Left ventricle myocardium inferior (tissue), 1 donor: ENCODE data around the gene PSME2. TPM values are rescaled to one million over a fixed set of nuclear protein-coding genes. Genes with fewer than 3 reads are reported as not detected.

Experiments used
- DNase-seq: peaks from one replicate; pipeline ENCODE4 v3.0.0-alpha.2; 2020
- H3K27ac ChIP-seq: fragments of 200-600 bp; replicated peaks from 2 replicates; pipeline ENCODE4 v1.8.0; 2021
- H3K27me3 ChIP-seq: fragments of 200-600 bp; 2 replicates; pipeline ENCODE4 v1.8.0; 2021; ENCODE audit warnings: low read depth
- H3K36me3 ChIP-seq: fragments of 200-600 bp; 2 replicates; pipeline ENCODE4 v1.8.0; 2021
- H3K4me1 ChIP-seq: fragments of 200-600 bp; 2 replicates; pipeline ENCODE4 v1.8.0; 2021
- H3K4me3 ChIP-seq: fragments of 200-600 bp; 2 replicates; pipeline ENCODE4 v1.8.0; 2021; ENCODE audit warnings: mild to moderate bottlenecking, moderate library complexity
- H3K9me3 ChIP-seq: fragments of 200-600 bp; replicated peaks from 2 replicates; pipeline ENCODE4 v1.8.0; 2021
- CTCF ChIP-seq: fragments of 200-600 bp; IDR thresholded peaks from 2 replicates; pipeline ENCODE4 v1.8.0; 2021; ENCODE audit warnings: antibody characterized with exemption, mild to moderate bottlenecking, borderline replicate concordance
- intact Hi-C: fragments of 100-400 bp; cut with micrococcal nuclease; formaldehyde crosslinking; loops from one replicate; pipeline ENCODE4 v1.11.0; 2022
- total RNA-seq: library from RNA; stranded (reverse); fragmentation: NEBNext Ultra II Directional; extraction: Animal tissue kit (Norgen Biotek cat#: 25700); gene quantifications from one replicate; pipeline ENCODE4 v1.2.1, GENCODE V29; 2021
- donor health status: DM: no; HTN: yes; CAD: no; lungs with severe emphysema.

Gene PSME2
- total RNA-seq, 1 donor from 2014 or later: 89.7 TPM

- intact Hi-C loops: no loop called here
- Histone ChIP-seq H3K27ac (no peak overlapping the region), H3K36me3 (peaks cover 80% of the 10 kb centered on the region), H3K4me3 (no peak overlapping the region), H3K9me3 (no peaks in the 10 kb centered on the region), H3K4me1 (peaks cover 17% of the 10 kb centered on the region), H3K27me3 (no peaks in the 10 kb centered on the region)
- DNase-seq: no peak
- TF ChIP-seq CTCF: no peak
Observed at GRCh38 chr14:24156840-24157239, 10.4 kb upstream of the PSME2 start.

GRCh38 chr14:24155100-24155499, 8.7 kb upstream of the PSME2 start:
- no peaks in the 10 kb centered on the region for H3K9me3 ChIP-seq
- DNase-seq: no peak
- peaks cover 91% of the 10 kb centered on the region for H3K36me3 ChIP-seq
- peaks cover 1% of the 10 kb centered on the region for H3K4me1 ChIP-seq
- H3K27me3 ChIP-seq: no peaks in the 10 kb centered on the region
- TF ChIP-seq CTCF: no peak
- no peak overlapping the region for H3K4me3 ChIP-seq
- intact Hi-C loops: no loop called here
- H3K27ac ChIP-seq: no peak overlapping the region

- no peak for DNase-seq
- peaks cover 33% of the 10 kb centered on the region for H3K4me1 ChIP-seq
- no peaks in the 10 kb centered on the region for H3K9me3 ChIP-seq
- H3K27me3 ChIP-seq: no peaks in the 10 kb centered on the region
- no peak for TF ChIP-seq CTCF
- no peak overlapping the region for H3K4me3 ChIP-seq
- intact Hi-C loops: no loop called here
- H3K27ac ChIP-seq: no peak overlapping the region
- peaks cover 81% of the 10 kb centered on the region for H3K36me3 ChIP-seq
Observed at GRCh38 chr14:24151404-24152080, 5.1 kb upstream of the PSME2 start.

- Histone ChIP-seq H3K9me3 (no peaks in the 10 kb centered on the region), H3K27ac (no peak overlapping the region), H3K4me3 (no peak overlapping the region), H3K4me1 (peaks cover 37% of the 10 kb centered on the region), H3K27me3 (no peaks in the 10 kb centered on the region), H3K36me3 (peaks cover 76% of the 10 kb centered on the region)
- intact Hi-C loops: no loop called here
- no peak for DNase-seq
- no peak for TF ChIP-seq CTCF
Observed at GRCh38 chr14:24150993-24151392, 4.6 kb upstream of the PSME2 start.

- Histone ChIP-seq H3K27me3 (no peaks in the 10 kb centered on the region), H3K27ac (no peak overlapping the region), H3K4me1 (peaks cover 41% of the 10 kb centered on the region), H3K36me3 (peaks cover 71% of the 10 kb centered on the region), H3K9me3 (no peaks in the 10 kb centered on the region), H3K4me3 (no peak overlapping the region)
- TF ChIP-seq CTCF: no peak
- DNase-seq: no peak
- intact Hi-C loops: no loop called here
Observed at GRCh38 chr14:24150567-24150966, 4.2 kb upstream of the PSME2 start.
